HS-5 (cell line): Measurements from ENCODE around the gene TBR1.

Experiments used
- DNase-seq: peaks from one replicate; pipeline ENCODE4 v3.0.0-alpha.2; 2012; ENCODE audit warnings: low read depth

Gene TBR1

GRCh38 chr2:161427664-161428587 lies 11.8 kb downstream of the TBR1 start:
- DNase-seq, result no peak

GRCh38 chr2:161430386-161430785 lies 14.3 kb downstream of the TBR1 start:
- DNase-seq, result no peak

DNA sequence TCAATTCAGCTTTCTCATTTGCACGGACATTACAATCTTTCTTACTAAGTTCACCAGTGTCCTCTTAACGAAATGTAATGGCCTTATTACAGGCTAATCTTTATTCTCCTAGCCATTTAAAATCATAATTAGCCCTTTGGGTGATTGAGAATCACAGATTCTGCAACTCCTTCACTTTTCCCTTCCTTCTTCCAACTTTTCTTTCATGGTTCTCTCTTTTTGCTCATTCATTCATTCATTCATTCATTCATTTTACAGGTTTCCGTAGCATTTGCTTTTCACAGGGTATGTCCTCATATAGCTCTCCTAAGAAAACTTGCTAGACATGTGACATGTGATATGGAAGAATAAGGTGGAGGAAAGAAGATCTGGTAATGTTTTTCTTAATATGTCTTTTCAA lies 16.0 kb downstream of the TBR1 start:
- no peak for DNase-seq

DNA sequence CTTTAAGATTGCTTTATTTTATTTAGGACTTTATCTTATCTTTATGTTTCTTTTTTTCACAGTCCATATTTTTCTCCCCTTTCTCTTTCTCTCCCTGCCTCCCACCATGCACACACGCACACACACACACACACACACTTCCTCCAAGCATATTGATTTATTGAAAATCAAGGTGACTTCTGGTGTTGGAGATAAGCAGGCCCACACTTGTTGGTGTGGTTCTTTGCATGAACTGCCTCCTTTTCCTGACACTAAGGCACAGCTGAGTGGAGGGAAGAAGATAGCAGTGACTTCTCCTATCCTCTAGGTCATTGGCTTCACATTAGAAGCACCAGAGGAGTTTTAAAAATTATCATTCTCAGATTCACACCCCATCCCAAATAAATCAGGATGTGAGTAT lies 18.0 kb downstream of the TBR1 start:
- DNase-seq, result no peak

- peak; percentile 95 for DNase-seq
Measured at GRCh38 chr2:161436411-161436810, 20.3 kb downstream of the TBR1 start.

- no peak for DNase-seq
Measured at GRCh38 chr2:161438598-161438997, 22.5 kb downstream of the TBR1 start.

DNA sequence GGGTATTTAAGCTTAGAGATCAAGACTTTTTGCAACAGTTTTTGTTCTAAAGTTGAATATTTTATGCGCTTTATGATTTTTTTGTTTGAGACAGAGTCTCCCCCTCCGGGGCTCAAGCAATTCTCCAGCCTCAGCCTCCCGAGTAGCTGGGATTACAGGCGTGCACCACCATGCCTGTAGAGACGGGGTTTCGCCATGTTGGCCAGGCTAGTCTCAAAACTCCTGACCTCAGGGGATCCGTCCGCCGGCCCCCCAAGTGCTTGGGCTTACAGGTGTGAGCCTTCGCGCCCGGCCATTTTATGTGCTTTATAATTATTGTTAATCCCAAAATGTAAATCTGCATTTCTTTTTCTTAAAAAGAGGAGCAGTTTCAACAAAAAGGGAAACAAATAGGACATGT lies 29.0 kb downstream of the TBR1 start:
- DNase-seq, result no peak

GRCh38 chr2:161448431-161448830 lies 32.3 kb downstream of the TBR1 start:
- DNase-seq, result no peak

GRCh38 chr2:161471631-161472030 lies 55.5 kb downstream of the TBR1 start:
- DNase-seq, result no peak

- DNase-seq, result no peak
Measured at GRCh38 chr2:161474920-161475319, 58.8 kb downstream of the TBR1 start.
